GM12864 (cell line): ENCODE data around the gene HERC2.

Experiments used
- DNase-seq: peaks from one replicate; pipeline ENCODE4 v3.0.0-alpha.2; 2011; ENCODE audit warnings: low read depth
- H3K4me3 ChIP-seq: 2 replicates; pipeline ENCODE4 v1.5.1; 2011; ENCODE audit warnings: mild to moderate bottlenecking, low read depth, low read length, control low read depth
- TF ChIP-seq, protein P1 (sequence below): IDR thresholded peaks from 2 replicates; pipeline ENCODE4 v1.5.1; 2011; ENCODE audit warnings: low read depth, mild to moderate bottlenecking, moderate library complexity, low read length, control low read depth, inconsistent platforms; ENCODE audit errors: missing control alignments

Gene HERC2

GRCh38 chr15:28185148-28185895, 136.7 kb downstream of the HERC2 start:
- H3K4me3 ChIP-seq, result no peak overlapping the region
- no peak for DNase-seq
- TF ChIP-seq, protein P1, sequence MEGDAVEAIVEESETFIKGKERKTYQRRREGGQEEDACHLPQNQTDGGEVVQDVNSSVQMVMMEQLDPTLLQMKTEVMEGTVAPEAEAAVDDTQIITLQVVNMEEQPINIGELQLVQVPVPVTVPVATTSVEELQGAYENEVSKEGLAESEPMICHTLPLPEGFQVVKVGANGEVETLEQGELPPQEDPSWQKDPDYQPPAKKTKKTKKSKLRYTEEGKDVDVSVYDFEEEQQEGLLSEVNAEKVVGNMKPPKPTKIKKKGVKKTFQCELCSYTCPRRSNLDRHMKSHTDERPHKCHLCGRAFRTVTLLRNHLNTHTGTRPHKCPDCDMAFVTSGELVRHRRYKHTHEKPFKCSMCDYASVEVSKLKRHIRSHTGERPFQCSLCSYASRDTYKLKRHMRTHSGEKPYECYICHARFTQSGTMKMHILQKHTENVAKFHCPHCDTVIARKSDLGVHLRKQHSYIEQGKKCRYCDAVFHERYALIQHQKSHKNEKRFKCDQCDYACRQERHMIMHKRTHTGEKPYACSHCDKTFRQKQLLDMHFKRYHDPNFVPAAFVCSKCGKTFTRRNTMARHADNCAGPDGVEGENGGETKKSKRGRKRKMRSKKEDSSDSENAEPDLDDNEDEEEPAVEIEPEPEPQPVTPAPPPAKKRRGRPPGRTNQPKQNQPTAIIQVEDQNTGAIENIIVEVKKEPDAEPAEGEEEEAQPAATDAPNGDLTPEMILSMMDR, result no peak

- DNase-seq, result no peak
- TF ChIP-seq, protein P1, result no peak
- H3K4me3 ChIP-seq, result no peak overlapping the region
Observed at GRCh38 chr15:28184166-28184565, 137.8 kb downstream of the HERC2 start.

- H3K4me3 ChIP-seq, result no peak overlapping the region
- DNase-seq, result no peak
- TF ChIP-seq, protein P1, result no peak
Observed at GRCh38 chr15:28182731-28183130, 139.2 kb downstream of the HERC2 start.

DNA sequence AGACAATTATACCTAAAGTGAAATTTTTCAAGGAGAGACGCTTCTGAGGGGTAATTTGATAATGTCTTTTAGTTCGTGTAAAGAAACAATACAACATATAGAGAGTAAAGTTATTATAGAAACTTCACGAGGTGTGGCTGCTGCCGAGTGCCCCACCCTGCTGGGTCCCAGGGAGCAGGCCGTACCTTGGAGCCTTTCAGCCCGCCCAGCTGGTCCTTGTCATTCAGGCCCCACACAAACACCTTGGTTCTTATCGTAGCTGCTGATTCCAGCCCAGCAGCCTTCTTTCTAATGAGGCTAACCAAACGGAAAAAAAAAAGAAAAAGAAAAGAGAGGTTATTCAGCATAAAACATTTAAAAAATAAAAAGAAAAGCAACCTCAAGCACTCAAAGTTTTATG, 139.8 kb downstream of the HERC2 start:
- TF ChIP-seq, protein P1, result no peak
- DNase-seq, result no peak
- H3K4me3 ChIP-seq, result no peak overlapping the region

DNA sequence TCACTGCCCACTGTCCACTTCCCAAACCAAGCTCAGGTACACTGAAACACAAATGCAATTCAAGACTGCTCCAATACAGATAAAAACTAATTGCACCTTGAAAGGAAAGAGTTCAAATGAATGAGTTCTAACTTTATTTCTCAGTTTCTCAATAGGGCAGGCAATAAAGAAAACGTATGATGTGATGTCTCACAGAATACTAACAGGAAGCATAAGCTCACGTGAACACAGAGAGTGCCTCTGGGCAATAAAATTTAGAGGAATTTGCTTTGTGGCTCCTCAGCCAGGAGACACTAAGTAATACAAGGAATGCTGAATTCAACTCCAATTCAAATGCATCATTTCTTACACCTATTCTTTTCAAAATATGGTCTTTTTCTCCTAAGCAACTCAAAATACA, 140.6 kb downstream of the HERC2 start:
- TF ChIP-seq, protein P1, result no peak
- H3K4me3 ChIP-seq, result no peak overlapping the region
- no peak for DNase-seq

DNA sequence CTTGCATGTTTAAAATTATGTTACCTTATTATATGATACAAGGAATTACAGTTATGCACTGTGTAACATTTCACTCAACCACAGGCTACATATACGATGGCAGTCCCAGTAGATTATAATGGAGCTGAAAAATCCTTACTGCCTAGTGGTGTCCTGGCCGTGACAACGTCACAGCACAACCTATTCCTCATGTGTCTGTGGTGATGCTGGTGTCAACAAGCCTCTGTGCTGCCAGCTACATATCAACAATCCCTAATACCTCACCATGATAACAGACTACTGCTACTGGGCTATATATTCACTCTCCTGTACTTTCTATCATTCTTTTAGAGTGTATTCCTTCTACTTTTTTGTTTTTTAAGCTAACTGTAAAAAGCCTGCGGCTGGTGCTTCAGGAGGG, 142.7 kb downstream of the HERC2 start:
- TF ChIP-seq, protein P1, result no peak
- no peak for DNase-seq
- no peak overlapping the region for H3K4me3 ChIP-seq

- DNase-seq, result no peak
- H3K4me3 ChIP-seq, result no peak overlapping the region
- TF ChIP-seq, protein P1, result no peak
Observed at GRCh38 chr15:28178727-28179126, 143.3 kb downstream of the HERC2 start.
